Stimulated activated CD8-positive, alpha-beta memory T cell treated with anti-CD3 and anti-CD28 coated beads, Interleukin-2, amount 100 ng/mL, for 1 hour (primary cell): Measurements from ENCODE around the gene SRGAP3.

Source experiments
- DNase-seq, 2 donors: peaks; one replicate each; pipeline ENCODE4 v3.0.0-alpha.2; 2020; ENCODE audit warnings: low read depth in 2 of 2

The SRGAP3 gene

GRCh38 chr3:9059489-9060400 is 189.7 kb downstream of the SRGAP3 start:
- no peak for DNase-seq

- DNase-seq = no peak
These were observed 192.9 kb downstream of the SRGAP3 start for GRCh38 chr3:9056581-9056980.

- DNase-seq = no peak
These were observed 201.7 kb downstream of the SRGAP3 start for GRCh38 chr3:9047452-9048346.

- no peak for DNase-seq
These were observed 204.1 kb downstream of the SRGAP3 start for GRCh38 chr3:9045371-9045770.

DNA sequence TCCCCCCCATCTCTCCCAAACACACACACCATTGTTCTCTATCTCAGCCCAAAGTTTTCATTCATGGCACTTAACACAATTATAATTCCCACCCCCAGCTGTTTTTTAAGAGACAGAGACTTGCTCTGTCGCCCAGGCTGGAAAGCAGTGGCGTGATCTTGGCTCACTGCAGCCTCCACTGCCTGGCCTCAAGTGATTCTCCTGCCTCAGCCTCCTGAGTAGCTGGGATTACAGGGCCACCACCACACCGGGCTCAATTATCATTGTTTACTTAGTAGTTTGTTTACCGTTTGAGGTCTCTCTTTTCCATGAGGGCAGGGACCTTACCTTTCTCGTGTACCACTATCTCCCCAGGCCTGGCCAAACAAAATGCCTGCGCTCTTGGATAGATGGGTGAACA is 206.4 kb downstream of the SRGAP3 start:
- DNase-seq = no peak

DNA sequence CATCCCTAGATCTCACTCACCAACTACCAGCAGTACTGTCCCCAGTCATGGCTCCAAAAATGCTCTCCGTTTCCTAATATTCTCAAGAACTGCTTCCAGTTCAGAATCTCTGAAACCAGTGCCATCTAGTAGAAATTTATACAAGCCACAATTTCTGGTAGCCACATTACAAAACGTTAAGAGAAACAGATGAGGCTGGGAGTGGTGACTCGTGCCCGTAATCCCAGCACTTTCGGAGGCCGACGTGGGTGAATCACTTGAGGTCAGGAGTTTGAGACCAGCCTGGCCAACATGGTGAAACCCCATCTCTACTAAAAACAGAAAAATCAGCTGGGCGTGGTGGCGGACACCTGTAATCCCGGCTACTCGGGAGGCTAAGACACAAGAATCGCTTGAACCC is 207.8 kb downstream of the SRGAP3 start:
- no peak for DNase-seq

GRCh38 chr3:9040996-9041395 is 208.4 kb downstream of the SRGAP3 start:
- DNase-seq = no peak

DNA sequence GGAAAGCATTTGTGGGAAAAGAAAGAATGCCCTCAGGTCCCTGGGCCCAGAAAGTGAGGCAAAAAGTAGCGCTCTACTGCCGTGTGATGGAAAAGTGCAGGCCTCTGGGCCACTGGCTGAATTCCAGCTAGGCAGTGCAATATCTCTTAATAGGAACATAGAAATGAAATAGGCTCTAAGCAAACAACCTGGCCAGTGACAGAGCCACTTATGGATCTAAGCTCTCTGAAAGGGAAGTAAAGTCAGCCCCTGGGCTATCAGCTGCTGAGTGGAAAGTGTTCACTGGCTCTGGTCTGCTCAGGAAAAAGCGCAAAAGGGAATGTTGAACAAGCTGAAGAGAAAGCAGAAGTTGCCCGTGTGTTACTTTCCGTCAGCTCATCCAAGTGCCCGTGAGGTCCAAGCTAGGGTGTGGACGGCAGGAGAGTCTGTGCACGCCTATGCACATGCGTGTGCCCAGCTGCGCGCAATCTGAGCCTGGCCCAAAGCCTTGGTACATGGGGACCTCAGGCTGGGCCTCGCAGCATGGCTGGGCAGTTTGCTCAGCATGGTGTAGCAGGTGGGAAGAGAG is 212.2 kb downstream of the SRGAP3 start:
- no peak for DNase-seq

DNA sequence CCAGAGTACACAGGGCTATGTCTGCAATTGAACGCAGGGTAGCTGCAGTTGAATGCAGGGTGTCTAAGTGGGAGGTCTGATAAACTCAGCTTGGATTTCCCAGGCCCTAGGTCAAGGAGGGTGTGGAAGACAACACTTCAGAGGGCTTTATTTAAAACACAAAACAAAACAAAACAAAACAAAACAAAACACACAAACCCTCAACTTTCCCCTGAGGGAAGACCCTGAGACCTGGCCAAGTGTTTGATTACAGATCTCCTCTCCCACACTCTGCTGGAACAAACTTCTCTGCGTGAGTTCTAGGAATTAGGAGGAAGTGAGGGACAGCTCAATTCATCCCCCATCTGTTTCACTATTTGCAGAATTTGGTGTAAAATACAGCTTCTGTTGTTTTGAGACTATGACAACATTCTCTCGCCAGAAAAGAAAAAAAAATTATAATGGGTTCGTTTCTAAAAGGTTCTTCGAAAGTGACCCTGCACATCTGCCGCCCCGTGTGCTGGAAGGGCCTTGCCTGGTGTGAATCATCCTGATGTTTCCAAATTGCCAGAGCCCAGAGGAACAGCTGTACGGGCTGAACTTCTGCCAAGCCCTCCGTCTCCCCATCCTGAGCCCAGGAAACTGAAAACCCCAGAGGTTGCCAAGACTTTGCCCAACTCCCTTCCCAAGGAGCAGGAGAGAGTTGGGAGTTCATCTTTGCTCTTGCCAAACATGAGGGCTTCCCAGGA is 212.9 kb downstream of the SRGAP3 start:
- DNase-seq = no peak

DNA sequence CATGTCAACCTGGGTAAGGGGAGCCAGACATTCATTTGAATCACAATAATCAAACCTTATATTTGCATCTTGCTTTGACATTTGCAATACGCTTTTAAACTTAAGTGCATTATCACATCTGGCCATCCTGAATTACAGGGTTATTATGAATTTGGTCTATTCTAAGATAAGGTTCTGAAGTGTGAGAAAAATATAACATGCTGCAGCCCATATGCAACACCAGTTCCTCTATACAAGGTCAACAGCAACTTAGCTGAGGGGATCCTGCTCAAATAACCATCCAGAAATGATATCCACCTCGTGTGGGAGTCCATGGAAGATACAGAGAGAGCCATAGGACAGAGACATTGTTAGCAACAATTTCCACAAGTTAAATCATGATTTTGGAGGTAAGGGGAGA is 213.5 kb downstream of the SRGAP3 start:
- DNase-seq = no peak

DNA sequence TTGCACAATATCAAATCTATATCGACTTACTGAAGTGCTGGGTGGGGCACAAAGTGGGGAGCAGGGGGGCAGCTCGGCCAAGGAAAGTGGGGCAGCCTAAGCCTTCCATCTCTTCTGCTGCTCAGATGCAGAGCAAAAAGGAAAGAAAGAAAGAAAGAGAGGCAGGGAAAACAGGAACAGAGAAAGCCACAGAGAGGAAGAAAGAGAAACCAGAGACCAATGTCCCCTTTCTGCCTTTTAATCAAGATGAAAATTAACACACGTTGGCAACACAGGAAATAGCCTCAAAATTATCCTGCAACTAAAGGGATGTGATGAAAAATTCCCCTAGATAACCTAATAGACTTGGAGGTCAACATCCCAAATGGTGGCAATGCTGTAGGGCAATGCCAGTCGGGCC is 214.0 kb downstream of the SRGAP3 start:
- DNase-seq = no peak

- no peak for DNase-seq
These were observed 215.6 kb downstream of the SRGAP3 start for GRCh38 chr3:9033867-9034266.

GRCh38 chr3:9032231-9032777 is 217.1 kb downstream of the SRGAP3 start:
- no peak for DNase-seq

DNA sequence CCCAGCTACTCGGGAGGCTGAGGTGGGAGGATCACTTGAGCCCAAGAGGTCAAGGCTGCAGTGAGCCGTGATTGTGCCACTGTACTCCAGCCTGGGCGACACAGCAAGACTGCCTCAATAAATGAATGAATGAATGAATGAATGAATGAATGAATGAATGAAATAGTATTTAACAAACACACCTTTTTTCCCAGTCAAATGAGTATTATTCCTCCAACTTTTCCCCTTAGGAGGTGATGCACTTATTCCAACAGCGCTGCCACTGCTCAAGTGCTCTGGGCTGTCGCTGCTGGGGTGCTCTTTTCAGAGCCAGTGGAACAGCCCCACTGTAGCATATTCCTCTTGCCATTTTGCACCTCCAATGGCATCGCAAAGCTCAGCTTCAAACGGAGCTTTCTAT is 219.4 kb downstream of the SRGAP3 start:
- no peak for DNase-seq

GRCh38 chr3:9028134-9028533 is 221.3 kb downstream of the SRGAP3 start:
- no peak for DNase-seq

GRCh38 chr3:9026320-9027045 is 223.0 kb downstream of the SRGAP3 start:
- no peak for DNase-seq

- no peak for DNase-seq
These were observed 225.1 kb downstream of the SRGAP3 start for GRCh38 chr3:9024341-9024740.

DNA sequence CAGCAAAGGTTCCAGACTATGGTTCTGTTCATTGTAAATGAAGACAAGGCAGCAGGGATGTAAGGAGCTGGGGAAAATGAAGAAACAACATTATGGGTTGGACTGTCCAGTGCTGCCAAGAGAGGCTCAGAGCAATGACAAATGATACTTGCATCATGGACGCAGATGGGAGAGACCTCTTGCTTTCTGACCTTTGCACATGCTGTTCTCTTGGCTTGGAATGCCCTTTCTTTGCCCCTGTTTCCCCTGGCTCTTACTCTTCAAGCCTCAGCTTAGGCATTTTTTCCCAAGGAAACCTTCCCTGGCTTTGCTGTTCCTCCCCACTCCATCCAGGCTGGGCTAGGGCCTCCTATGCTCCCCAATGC is 226.2 kb downstream of the SRGAP3 start:
- DNase-seq = no peak

DNA sequence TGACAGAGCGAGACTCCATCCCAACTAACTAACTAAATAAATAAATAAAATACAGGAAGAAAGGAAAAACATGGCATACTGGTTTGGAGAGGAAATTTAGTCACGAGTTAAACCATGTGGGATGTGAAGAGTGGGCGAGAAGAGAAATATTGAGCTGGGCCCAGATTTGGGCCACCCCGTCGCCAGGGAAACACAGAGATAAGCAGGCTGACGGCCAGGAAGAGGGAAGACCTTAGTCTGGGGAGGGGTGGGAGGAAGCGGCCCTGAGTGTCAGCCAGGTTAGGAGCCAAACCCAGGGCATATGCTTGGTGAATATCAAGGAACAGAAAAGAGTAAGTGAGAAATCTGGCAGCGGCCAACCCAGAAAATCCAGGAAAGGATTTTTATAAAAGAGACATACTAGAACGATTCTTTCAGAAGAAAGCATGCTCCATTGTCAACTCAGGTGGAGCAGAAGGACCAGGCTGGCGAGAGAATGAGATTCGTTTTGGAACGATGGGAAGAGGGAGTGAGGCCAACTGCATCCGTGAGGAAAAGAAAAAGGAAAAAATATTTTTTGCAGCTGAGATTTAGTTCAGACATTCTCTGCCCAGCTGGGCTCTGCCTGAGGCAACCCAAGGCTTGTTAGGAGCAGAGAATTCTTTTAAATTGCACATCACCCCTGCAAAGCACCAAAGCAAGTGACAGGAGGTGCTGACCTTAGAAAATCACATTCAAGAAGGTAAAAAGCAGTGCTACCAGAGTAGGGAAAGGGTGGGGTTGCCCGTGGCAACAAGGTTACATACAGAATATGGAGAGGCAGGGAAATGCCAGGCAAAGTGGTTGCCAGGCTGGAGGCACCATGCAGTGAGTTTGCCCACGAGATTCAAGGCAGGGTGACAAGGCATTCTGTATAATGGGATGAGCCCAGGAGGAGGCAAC is 226.9 kb downstream of the SRGAP3 start:
- DNase-seq = no peak
